ENCODE data around the gene SART1. TPM values are rescaled to one million over a fixed set of nuclear protein-coding genes. Genes with fewer than 3 reads are reported as not detected.
A peak's percentile ranks its signal among the peaks of the same experiment; 100 is the strongest.

The SART1 gene
- total RNA-seq, 4 donors from 2014 or later: 49.6 to 73.7 (median 62.3) TPM

GRCh38 chr11:66002648-66003225 lies 41.2 kb downstream of the SART1 start:
- no peaks in the 10 kb centered on the region for H3K9me3 ChIP-seq
- TF ChIP-seq, protein P1, sequence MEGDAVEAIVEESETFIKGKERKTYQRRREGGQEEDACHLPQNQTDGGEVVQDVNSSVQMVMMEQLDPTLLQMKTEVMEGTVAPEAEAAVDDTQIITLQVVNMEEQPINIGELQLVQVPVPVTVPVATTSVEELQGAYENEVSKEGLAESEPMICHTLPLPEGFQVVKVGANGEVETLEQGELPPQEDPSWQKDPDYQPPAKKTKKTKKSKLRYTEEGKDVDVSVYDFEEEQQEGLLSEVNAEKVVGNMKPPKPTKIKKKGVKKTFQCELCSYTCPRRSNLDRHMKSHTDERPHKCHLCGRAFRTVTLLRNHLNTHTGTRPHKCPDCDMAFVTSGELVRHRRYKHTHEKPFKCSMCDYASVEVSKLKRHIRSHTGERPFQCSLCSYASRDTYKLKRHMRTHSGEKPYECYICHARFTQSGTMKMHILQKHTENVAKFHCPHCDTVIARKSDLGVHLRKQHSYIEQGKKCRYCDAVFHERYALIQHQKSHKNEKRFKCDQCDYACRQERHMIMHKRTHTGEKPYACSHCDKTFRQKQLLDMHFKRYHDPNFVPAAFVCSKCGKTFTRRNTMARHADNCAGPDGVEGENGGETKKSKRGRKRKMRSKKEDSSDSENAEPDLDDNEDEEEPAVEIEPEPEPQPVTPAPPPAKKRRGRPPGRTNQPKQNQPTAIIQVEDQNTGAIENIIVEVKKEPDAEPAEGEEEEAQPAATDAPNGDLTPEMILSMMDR (IDR thresholded peaks at IDR 0.05): peak in 1 of 5 experiments; percentile 11
- TF ChIP-seq POLR2A (IDR thresholded peaks at IDR 0.05) (no peak), EP300 (IDR thresholded peaks at IDR 0.05) (no peak)
- peaks cover 0 to 47% (median 13%) of the 10 kb centered on the region in 3 donors for H3K36me3 ChIP-seq
- H3K4me1 ChIP-seq: peaks cover 0 to 29% (median 16%) of the 10 kb centered on the region in 4 donors
- DNase-seq (ENCODE audit: low spot score in 2 of 2): peak in 1 of 2 donors; percentile 16
- WGBS, 2 donors: 0% methylated on average over 8 to 17 of the region's 40 CpGs
- H3K4me3 ChIP-seq: peak overlapping the region; percentile 68 to 83 (median 75)
- H3K27me3 ChIP-seq: no peaks in the 10 kb centered on the region
- peak overlapping the region; percentile 89 to 96 (median 90) for H3K27ac ChIP-seq

DNA sequence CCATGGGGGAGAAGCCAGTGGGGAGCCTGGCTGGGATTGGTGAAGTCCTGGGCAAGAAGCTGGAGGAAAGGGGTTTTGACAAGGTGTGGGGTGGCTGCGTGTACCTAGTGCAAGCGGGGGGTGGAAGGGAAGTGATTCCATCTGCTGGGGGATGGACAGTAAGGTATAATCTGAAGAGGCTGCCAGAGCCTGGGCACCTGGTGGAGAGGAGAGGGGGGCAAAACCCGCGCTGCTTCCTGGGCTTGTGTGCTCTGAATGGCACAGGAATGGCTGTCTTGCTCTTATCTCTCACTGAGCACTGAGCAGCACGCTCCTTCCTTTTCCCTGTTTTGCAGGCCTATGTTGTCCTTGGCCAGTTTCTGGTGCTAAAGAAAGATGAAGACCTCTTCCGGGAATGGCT lies 41.8 kb downstream of the SART1 start:
- peaks cover 0 to 41% (median 12%) of the 10 kb centered on the region in 3 donors for H3K36me3 ChIP-seq
- WGBS, 2 donors: 82 to 85% methylated on average over 6 of the region's 6 CpGs
- H3K4me3 ChIP-seq: peak overlapping the region; percentile 68 to 83 (median 75)
- peaks cover 0 to 29% (median 16%) of the 10 kb centered on the region in 4 donors for H3K4me1 ChIP-seq
- TF ChIP-seq, protein P1 (IDR thresholded peaks at IDR 0.05): no peak
- TF ChIP-seq EP300 (IDR thresholded peaks at IDR 0.05) (no peak), POLR2A (IDR thresholded peaks at IDR 0.05) (no peak)
- H3K9me3 ChIP-seq: no peaks in the 10 kb centered on the region
- no peaks in the 10 kb centered on the region for H3K27me3 ChIP-seq
- peak overlapping the region in 3 of 4 donors; percentile 89 to 96 (median 91) for H3K27ac ChIP-seq
- DNase-seq (ENCODE audit: low spot score in 2 of 2): no peak

DNA sequence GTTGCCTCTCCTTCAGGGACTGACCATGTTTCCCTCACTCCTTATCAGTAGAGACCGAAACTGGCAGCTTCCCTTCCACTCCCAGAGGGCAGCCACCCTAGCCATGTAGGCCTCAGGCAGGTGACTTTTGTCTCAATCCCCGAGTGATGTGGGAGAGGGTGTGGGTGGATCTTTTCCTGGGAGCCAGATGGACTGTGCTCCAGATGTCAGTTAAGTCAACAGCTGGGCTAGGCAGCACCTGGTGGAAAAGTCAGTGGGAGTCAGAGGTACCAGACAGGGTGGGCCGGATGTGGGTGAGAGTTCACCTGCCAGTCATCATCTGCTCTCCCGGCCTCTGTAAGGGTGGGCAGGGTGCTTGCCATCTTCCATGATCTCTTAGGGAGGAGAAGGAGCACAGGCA lies 42.7 kb downstream of the SART1 start:
- Histone ChIP-seq H3K36me3 (peaks cover 0 to 32% (median 5%) of the 10 kb centered on the region in 3 donors), H3K27ac (no peak overlapping the region), H3K27me3 (no peaks in the 10 kb centered on the region), H3K9me3 (no peaks in the 10 kb centered on the region), H3K4me1 (peaks cover 0 to 29% (median 16%) of the 10 kb centered on the region in 4 donors), H3K4me3 (no peak overlapping the region)
- no peak for DNase-seq (ENCODE audit: low spot score in 2 of 2)
- 80 to 88% methylated on average over 4 of the region's 4 CpGs for WGBS, 2 donors
- TF ChIP-seq, protein P1 (IDR thresholded peaks at IDR 0.05): no peak
- TF ChIP-seq POLR2A (IDR thresholded peaks at IDR 0.05): no peak
- TF ChIP-seq EP300 (IDR thresholded peaks at IDR 0.05): no peak

DNA sequence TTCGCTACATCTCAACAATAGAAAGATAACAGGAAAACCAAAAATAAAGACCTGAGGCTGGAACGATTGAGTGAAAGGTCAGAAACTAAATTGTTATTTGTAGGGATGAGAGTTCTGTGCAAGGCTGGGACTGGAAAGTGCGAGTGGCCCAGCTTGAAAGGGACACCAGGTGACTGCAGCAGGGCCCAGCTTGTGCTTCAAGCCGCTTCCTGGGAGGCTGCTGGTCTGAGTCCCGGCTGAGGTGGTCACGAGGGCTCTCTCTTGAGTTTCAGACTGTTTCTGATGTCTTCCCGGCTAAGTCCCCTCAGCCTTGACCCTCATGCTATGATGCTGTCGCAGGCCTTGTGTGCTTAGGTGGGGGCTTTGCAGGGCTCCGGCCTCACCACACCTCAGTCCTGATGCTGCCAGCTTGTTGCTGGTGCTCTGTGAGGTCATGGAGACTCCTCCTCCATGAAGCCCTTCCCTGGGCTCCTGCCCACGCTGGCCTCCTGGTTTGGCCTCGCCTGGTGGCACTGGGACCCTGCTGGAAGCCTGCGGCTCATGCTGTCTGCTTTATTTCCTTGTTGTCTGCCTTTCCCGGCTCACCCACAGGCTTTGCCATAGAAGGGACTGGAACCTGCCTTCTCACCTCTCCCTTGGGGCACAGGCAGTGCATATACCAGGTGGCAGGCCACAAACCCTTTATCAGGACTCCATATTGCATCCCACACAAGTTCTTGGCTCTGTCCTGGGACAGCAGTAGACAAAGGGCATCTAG lies 44.8 kb downstream of the SART1 start:
- Histone ChIP-seq H3K4me3 (no peak overlapping the region), H3K9me3 (no peaks in the 10 kb centered on the region), H3K36me3 (peaks cover 0 to 20% (median 0%) of the 10 kb centered on the region in 3 donors), H3K27ac (no peak overlapping the region), H3K27me3 (no peaks in the 10 kb centered on the region), H3K4me1 (peaks cover 0 to 13% (median 9%) of the 10 kb centered on the region in 4 donors)
- TF ChIP-seq, protein P1 (IDR thresholded peaks at IDR 0.05): no peak
- WGBS, 2 donors: 76 to 82% methylated on average over 13 of the region's 13 CpGs
- no peak for DNase-seq (ENCODE audit: low spot score in 2 of 2)

DNA sequence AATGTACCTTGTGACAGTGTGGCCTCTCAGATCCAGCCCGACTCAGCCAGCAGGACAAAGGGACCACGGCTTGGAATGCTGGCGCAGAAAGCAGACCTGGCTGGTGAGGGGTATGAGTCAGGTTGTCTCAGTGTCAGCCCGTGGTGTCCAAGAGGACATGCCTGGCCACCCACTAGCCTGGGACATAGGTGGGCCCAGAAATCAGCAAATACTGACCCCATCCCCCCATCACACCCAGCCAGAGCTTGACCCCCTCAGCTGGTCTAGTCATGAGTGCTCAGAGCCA lies 45.3 kb downstream of the SART1 start:
- peaks cover 0 to 19% (median 11%) of the 10 kb centered on the region in 4 donors for H3K4me1 ChIP-seq
- H3K27me3 ChIP-seq: peaks cover 0 to 2% of the 10 kb centered on the region in 2 donors
- no peaks in the 10 kb centered on the region for H3K9me3 ChIP-seq
- no peak overlapping the region for H3K4me3 ChIP-seq
- H3K36me3 ChIP-seq: peaks cover 0 to 20% (median 0%) of the 10 kb centered on the region in 3 donors
- no peak overlapping the region for H3K27ac ChIP-seq
- WGBS, 2 donors: 70 to 90% methylated on average over 3 to 4 of the region's 4 CpGs
- TF ChIP-seq, protein P1 (IDR thresholded peaks at IDR 0.05): no peak
- no peak for TF ChIP-seq EP300 (IDR thresholded peaks at IDR 0.05)
- TF ChIP-seq POLR2A (IDR thresholded peaks at IDR 0.05): no peak
- no peak for DNase-seq (ENCODE audit: low spot score in 2 of 2)

All from tibial nerve (tissue), 4 donors.